H1 (cell line): ENCODE data around the gene AVPI1. TPM values are rescaled to one million over a fixed set of nuclear protein-coding genes. Genes with fewer than 3 reads are reported as not detected.

Experiments used
- ATF3 ChIP-seq: IDR thresholded peaks from 2 replicates; pipeline ENCODE4 v1.6.1; 2011; ENCODE audit warnings: low read depth, mild to moderate bottlenecking, low read length; ENCODE audit not compliant: insufficient read depth
- E2F6 ChIP-seq: IDR thresholded peaks from 2 replicates; pipeline ENCODE4 v1.6.1; 2012; ENCODE audit warnings: inconsistent platforms
- FOSL1 ChIP-seq: IDR thresholded peaks from 2 replicates; pipeline ENCODE4 v1.6.1; 2011; ENCODE audit warnings: mild to moderate bottlenecking, low read depth, low read length, moderate library complexity; ENCODE audit not compliant: insufficient read depth
- RFX5 ChIP-seq: IDR thresholded peaks from 2 replicates; pipeline ENCODE4 v1.6.1; 2011; ENCODE audit warnings: low read depth, low read length, improper control_type of control experiment, borderline replicate concordance
- SIRT6 ChIP-seq: IDR thresholded peaks from one replicate; pipeline ENCODE4 v1.7.1; 2012; ENCODE audit warnings: low read length, inconsistent platforms
- SP1 ChIP-seq: IDR thresholded peaks from 2 replicates; pipeline ENCODE4 v1.6.1; 2011; ENCODE audit warnings: low read depth, low read length
- polyA plus RNA-seq, 7 experiments: library from polyadenylated mRNA; depleted of rRNA in 3 of 7; stranded (reverse) in 5 of 7; unstranded in 2 of 7; fragments of >200 nt in 5 of 7; fragments of 200-250 nt in 2 of 7; gene quantifications; 1 replicate in 5 of 7; 2 replicates in 1 of 7; 4 replicates in 1 of 7; pipeline versions ENCODE4 v1.2.1 to v1.2.3, GENCODE V29; 2011 to 2013; ENCODE audit warnings: missing spikeins in 2 of 7, mixed read lengths in 2 of 7
- total RNA-seq: library from RNA; stranded (reverse); fragmentation: NEBNext Ultra II Directional; extraction: Animal tissue kit (Norgen Biotek cat#: 25700); gene quantifications from 2 replicates; pipeline ENCODE4 v1.2.1, GENCODE V29; 2021

Gene AVPI1
- total and polyA plus RNA-seq, 2 of the 8 experiments (the other 6 are each of a cell fraction or from before 2014, with no cell fraction given), result 9.0 to 13.5 TPM

GRCh38 chr10:97651773-97652172 lies 35.3 kb downstream of the AVPI1 start (continued):
- no peak for TF ChIP-seq RFX5
- TF ChIP-seq E2F6, result no peak
- no peak for TF ChIP-seq SIRT6
- TF ChIP-seq FOSL1, result no peak
- TF ChIP-seq SP1, result no peak
- TF ChIP-seq ATF3, result no peak
